Naive thymus-derived CD4-positive, alpha-beta T cell (primary cell): ENCODE measurements around the gene PPFIA1. TPM values are rescaled to one million over a fixed set of nuclear protein-coding genes. Genes with fewer than 3 reads are reported as not detected.
"Not testable (repeated sequence)": the region's sequence is repeated elsewhere in the genome, so short reads cannot be mapped to it uniquely, and the experiment has no call there.

ENCODE experiments used
- ATAC-seq: fragments of 150-1000 bp; cut with Tn5 transposase; 2 replicates; pipeline ENCODE4 v1.10.0; 2021; ENCODE audit warnings: mild to moderate bottlenecking, moderate library complexity
- CTCF ChIA-PET: fragments of 350-600 bp; sonication (Branson Sonifier 250); formaldehyde crosslinking; loops from one replicate; lab custom pipeline; 2021; ENCODE audit warnings: antibody characterized with exemption; lab: Charles Lee
- POLR2A ChIA-PET: fragments of 350-600 bp; sonication (Branson Sonifier 250); formaldehyde crosslinking; loops from one replicate; lab custom pipeline; 2021; ENCODE audit warnings: antibody characterized with exemption, inconsistent platforms; lab: Charles Lee
- DNase-seq, 9 donors: peaks; one replicate each; pipeline versions ENCODE4 v3.0.0 to v3.0.0-alpha.2; 2020 to 2022; ENCODE audit warnings: mixed read lengths in 1 of 9
- H3K27ac ChIP-seq: one replicate; pipeline ENCODE4 v1.7.0; 2013; ENCODE audit warnings: mild to moderate bottlenecking, low read depth, low read length, moderate library complexity
- H3K27me3 ChIP-seq, 2 donors: one replicate each; pipeline ENCODE4 v1.7.0; 2013; ENCODE audit warnings: low read length in 2 of 2, mild to moderate bottlenecking in 2 of 2, moderate library complexity in 2 of 2; ENCODE audit not compliant: control insufficient read depth in 2 of 2, insufficient read depth in 2 of 2
- H3K36me3 ChIP-seq, 3 experiments: 1 replicate in 2 of 3; 2 replicates in 1 of 3; pipeline ENCODE4 v1.7.0; 2013; ENCODE audit warnings: low read length in 3 of 3, mild to moderate bottlenecking in 3 of 3, moderate library complexity in 1 of 3; ENCODE audit not compliant: insufficient read depth in 3 of 3, control insufficient read depth in 2 of 3
- H3K4me1 ChIP-seq, 2 donors: one replicate each; pipeline ENCODE4 v1.7.0; 2013; ENCODE audit warnings: low read length in 2 of 2, mild to moderate bottlenecking in 2 of 2, moderate library complexity in 1 of 2; ENCODE audit not compliant: control insufficient read depth in 2 of 2, insufficient read depth in 2 of 2
- H3K4me3 ChIP-seq: 2 replicates; pipeline ENCODE4 v1.7.0; 2013; ENCODE audit warnings: mild to moderate bottlenecking, low read length
- H3K9me3 ChIP-seq, 3 experiments: 1 replicate in 2 of 3; 2 replicates in 1 of 3; pipeline ENCODE4 v1.7.0; 2013; ENCODE audit warnings: low read length in 3 of 3; ENCODE audit not compliant: control insufficient read depth in 2 of 3
- H3K27ac Mint-ChIP-seq, 9 donors: one replicate each; pipeline ENCODE4 v1.8.0; 2020 to 2022; ENCODE audit warnings: mixed read lengths in 9 of 9, mild to moderate bottlenecking in 8 of 9, moderate library complexity in 5 of 9, inconsistent platforms in 2 of 9
- H3K27me3 Mint-ChIP-seq, 5 donors: one replicate each; pipeline ENCODE4 v1.8.0; 2021 to 2022; ENCODE audit warnings: mixed read lengths in 5 of 5, mild to moderate bottlenecking in 1 of 5
- H3K36me3 Mint-ChIP-seq, 5 donors: one replicate each; pipeline ENCODE4 v1.8.0; 2020 to 2022; ENCODE audit warnings: mixed read lengths in 5 of 5, mild to moderate bottlenecking in 3 of 5, inconsistent platforms in 1 of 5
- H3K4me1 Mint-ChIP-seq, 7 donors: one replicate each; pipeline ENCODE4 v1.8.0; 2020 to 2022; ENCODE audit warnings: mixed read lengths in 7 of 7, mild to moderate bottlenecking in 3 of 7, inconsistent platforms in 1 of 7
- H3K4me3 Mint-ChIP-seq, 10 donors: one replicate each; pipeline ENCODE4 v1.8.0; 2020 to 2022; ENCODE audit warnings: mild to moderate bottlenecking in 10 of 10, mixed read lengths in 10 of 10, moderate library complexity in 6 of 10, inconsistent platforms in 2 of 10
- H3K9me3 Mint-ChIP-seq, 11 donors: one replicate each; pipeline ENCODE4 v1.8.0; 2020 to 2022; ENCODE audit warnings: mixed read lengths in 11 of 11, mild to moderate bottlenecking in 4 of 11, inconsistent platforms in 1 of 11, moderate library complexity in 1 of 11
- intact Hi-C, 2 donors: fragments of 100-400 bp; cut with micrococcal nuclease; formaldehyde crosslinking; loops; one replicate each; pipeline ENCODE4 v1.15.1; 2023
- polyA plus RNA-seq, 2 donors: library from polyadenylated mRNA; unstranded; fragments of 300-500 nt; fragmentation: Illumina TruSeq; gene quantifications; one replicate each; pipeline ENCODE4 v1.2.3, GENCODE V29; 2021
- total RNA-seq, 6 experiments: library from RNA in 5 of 6; stranded (reverse) in 5 of 6; gene quantifications; 1 replicate in 5 of 6; 2 replicates in 1 of 6; pipeline ENCODE4 v1.2.3 and lab custom pipeline; 2021 to 2026

PPFIA1 gene
- total and polyA plus RNA-seq, 7 experiments from 2014 or later, result 14.3 to 71.0 (median 46.0) TPM

- H3K4me1 ChIP-seq, result no peaks in the 10 kb centered on the region
- no peak for ATAC-seq
- H3K4me1 Mint-ChIP-seq, result no peaks in the 10 kb centered on the region
- H3K27me3 Mint-ChIP-seq, result no peaks in the 10 kb centered on the region
- H3K36me3 ChIP-seq, result peaks cover 0 to 63% (median under 1%) of the 10 kb centered on the region in 3 experiments
- CTCF ChIA-PET, result no interaction called here
- DNase-seq, result no peak
- POLR2A ChIA-PET, result no interaction called here
- H3K27ac Mint-ChIP-seq, result peak overlapping the region in 1 of 9 donors; percentile 80
- H3K9me3 ChIP-seq, result no peaks in the 10 kb centered on the region
- no peak overlapping the region for H3K4me3 Mint-ChIP-seq
- no peak overlapping the region for H3K4me3 ChIP-seq
- H3K27ac ChIP-seq, result no peak overlapping the region
- no peaks in the 10 kb centered on the region for H3K27me3 ChIP-seq
- peaks cover 9 to 48% (median 20%) of the 10 kb centered on the region in 5 donors for H3K36me3 Mint-ChIP-seq
- no peaks in the 10 kb centered on the region for H3K9me3 Mint-ChIP-seq
- intact Hi-C loops, result no loop called here
These were observed 111.7 kb downstream of the PPFIA1 start for GRCh38 chr11:70381872-70382861.

- Mint-ChIP-seq H3K27me3 (peaks cover 0 to 3% (median 0%) of the 10 kb centered on the region in 5 donors), H3K9me3 (peaks cover 0 to 3% (median 0%) of the 10 kb centered on the region in 11 donors)
These were observed 113.4 kb downstream of the PPFIA1 start for GRCh38 chr11:70383664-70384565.

GRCh38 chr11:70384566-70385152 is 114.2 kb downstream of the PPFIA1 start:
- Histone ChIP-seq H3K36me3 (peaks cover 0 to 40% (median 0%) of the 10 kb centered on the region in 3 experiments), H3K27me3 (no peaks in the 10 kb centered on the region), H3K9me3 (no peaks in the 10 kb centered on the region), H3K4me3 (no peak overlapping the region), H3K4me1 (no peaks in the 10 kb centered on the region), H3K27ac (no peak overlapping the region)
- H3K4me3 Mint-ChIP-seq, result no peak overlapping the region
- intact Hi-C loops, result no loop called here
- ChIA-PET POLR2A (no interaction called here), CTCF (no interaction called here)
- peaks cover 0 to 4% (median 0%) of the 10 kb centered on the region in 5 donors for H3K27me3 Mint-ChIP-seq
- ATAC-seq (no peak), DNase-seq (no peak)
- H3K27ac Mint-ChIP-seq, result peak overlapping the region in 2 of 9 donors; percentile 58 to 72
- peaks cover 7 to 31% (median 12%) of the 10 kb centered on the region in 5 donors for H3K36me3 Mint-ChIP-seq
- H3K9me3 Mint-ChIP-seq, result peaks cover 0 to 3% (median 0%) of the 10 kb centered on the region in 11 donors
- no peaks in the 10 kb centered on the region for H3K4me1 Mint-ChIP-seq

More at GRCh38 chr11:70383664-70384565, 113.4 kb downstream of the PPFIA1 start:
- intact Hi-C loops, result no loop called here
- Mint-ChIP-seq H3K4me1 (no peaks in the 10 kb centered on the region), H3K27ac (no peak overlapping the region), H3K36me3 (peaks cover 8 to 33% (median 12%) of the 10 kb centered on the region in 5 donors), H3K4me3 (no peak overlapping the region)
- H3K9me3 ChIP-seq, result no peaks in the 10 kb centered on the region
- CTCF ChIA-PET, result no interaction called here
- no peaks in the 10 kb centered on the region for H3K27me3 ChIP-seq
- no peak overlapping the region for H3K27ac ChIP-seq
- no peak for ATAC-seq
- H3K4me3 ChIP-seq, result no peak overlapping the region
- H3K4me1 ChIP-seq, result no peaks in the 10 kb centered on the region
- H3K36me3 ChIP-seq, result peaks cover 0 to 46% (median 0%) of the 10 kb centered on the region in 3 experiments
- POLR2A ChIA-PET, result no interaction called here
- DNase-seq, result no peak

- H3K27me3 ChIP-seq, result no peaks in the 10 kb centered on the region
- H3K4me1 ChIP-seq, result no peaks in the 10 kb centered on the region
- CTCF ChIA-PET, result no interaction called here
- Mint-ChIP-seq H3K36me3 (peaks cover 2 to 20% (median 12%) of the 10 kb centered on the region in 5 donors), H3K27me3 (peaks cover 5 to 15% (median 9%) of the 10 kb centered on the region in 5 donors), H3K4me3 (no peak overlapping the region), H3K27ac (no peak overlapping the region), H3K9me3 (peaks cover 0 to 3% (median 0%) of the 10 kb centered on the region in 11 donors), H3K4me1 (no peaks in the 10 kb centered on the region)
- intact Hi-C loops, result no loop called here
- no peaks in the 10 kb centered on the region for H3K9me3 ChIP-seq
- POLR2A ChIA-PET, result no interaction called here
- DNase-seq (no peak), ATAC-seq (no peak)
- H3K4me3 ChIP-seq, result no peak overlapping the region
- peaks cover 0 to 17% (median 0%) of the 10 kb centered on the region in 3 experiments for H3K36me3 ChIP-seq
- no peak overlapping the region for H3K27ac ChIP-seq
These were observed 117.1 kb downstream of the PPFIA1 start for GRCh38 chr11:70387564-70387963.

- Mint-ChIP-seq H3K9me3 (peaks cover 0 to 3% (median 0%) of the 10 kb centered on the region in 11 donors), H3K36me3 (peaks cover 2 to 16% (median 9%) of the 10 kb centered on the region in 5 donors), H3K4me1 (no peaks in the 10 kb centered on the region), H3K27ac (no peak overlapping the region), H3K27me3 (peaks cover 12 to 29% (median 21%) of the 10 kb centered on the region in 5 donors), H3K4me3 (no peak overlapping the region)
- POLR2A ChIA-PET, result no interaction called here
- H3K4me3 ChIP-seq, result no peak overlapping the region
- DNase-seq, result no peak
- no peak overlapping the region for H3K27ac ChIP-seq
- CTCF ChIA-PET, result no interaction called here
- no peaks in the 10 kb centered on the region for H3K9me3 ChIP-seq
- ATAC-seq, result no peak
- H3K4me1 ChIP-seq, result no peaks in the 10 kb centered on the region
- peaks cover 0 to 7% (median 0%) of the 10 kb centered on the region in 3 experiments for H3K36me3 ChIP-seq
- H3K27me3 ChIP-seq, result no peaks in the 10 kb centered on the region
- intact Hi-C loops, result no loop called here
These were observed 118.7 kb downstream of the PPFIA1 start for GRCh38 chr11:70389201-70389600.

- POLR2A ChIA-PET, H3K36me3 Mint-ChIP-seq, H3K27me3 ChIP-seq, H3K4me1 ChIP-seq, H3K36me3 ChIP-seq, DNase-seq, CTCF ChIA-PET, H3K27ac Mint-ChIP-seq, H3K27ac ChIP-seq, H3K4me3 ChIP-seq, H3K9me3 Mint-ChIP-seq, H3K4me1 Mint-ChIP-seq, H3K9me3 ChIP-seq, ATAC-seq, H3K4me3 Mint-ChIP-seq: not testable (repeated sequence)
- intact Hi-C loops, result loop anchor here in 1 of 2 donors (10.0 kb wide), 1 partner anchor 116 kb away; the partner anchor contains the start of gene PPFIA1
- H3K27me3 Mint-ChIP-seq, result peaks cover 13 to 42% (median 25%) of the 10 kb centered on the region in 5 donors
These were observed 120.4 kb downstream of the PPFIA1 start for GRCh38 chr11:70390882-70391281.
